Measurements from ENCODE around the gene FAM50B. TPM values are rescaled to one million over a fixed set of nuclear protein-coding genes. Genes with fewer than 3 reads are reported as not detected.

The FAM50B gene
- total RNA-seq, 2 experiments from 2014 or later = 5.2 to 6.0 TPM

- no peaks in the 10 kb centered on the region for H3K9me3 Mint-ChIP-seq
Measured at GRCh38 chr6:3835055-3835731, 14.0 kb upstream of the FAM50B start.

GRCh38 chr6:3835785-3836184 is 13.4 kb upstream of the FAM50B start:
- no peaks in the 10 kb centered on the region for H3K36me3 Mint-ChIP-seq (ENCODE audit: low read depth)
- intact Hi-C loops (cut with micrococcal nuclease) = no loop called here
- H3K4me3 Mint-ChIP-seq = no peak overlapping the region
- ChIA-PET POLR2A (no interaction called here), CTCF (interaction anchor here (1.2 to 2.9 kb wide), 3 partner anchors 13 to 142 kb away, joined by 4 to 14 read pairs (median 7); partner anchors contain the start of gene FAM50B)
- TF ChIP-seq CTCF (IDR thresholded peaks at IDR 0.05) = no peak
- H3K27me3 Mint-ChIP-seq = peaks cover 5% of the 10 kb centered on the region
- no peaks in the 10 kb centered on the region for H3K9me3 Mint-ChIP-seq
- H3K27ac Mint-ChIP-seq = no peak overlapping the region
- DNase-seq = no peak
- no peak for ATAC-seq
- no peaks in the 10 kb centered on the region for H3K4me1 Mint-ChIP-seq (ENCODE audit: low read depth)

More at GRCh38 chr6:3835055-3835731, 14.0 kb upstream of the FAM50B start:
- peaks cover 5% of the 10 kb centered on the region for H3K27me3 Mint-ChIP-seq
- CTCF ChIA-PET = interaction anchor here (1.2 to 2.9 kb wide), 3 partner anchors 14 to 143 kb away, joined by 4 to 14 read pairs (median 7); partner anchors contain the start of gene FAM50B
- ATAC-seq (no peak), DNase-seq (no peak)
- H3K36me3 Mint-ChIP-seq (ENCODE audit: low read depth) = no peaks in the 10 kb centered on the region
- H3K4me3 Mint-ChIP-seq = no peak overlapping the region
- H3K27ac Mint-ChIP-seq = no peak overlapping the region
- POLR2A ChIA-PET = no interaction called here
- H3K4me1 Mint-ChIP-seq (ENCODE audit: low read depth) = no peaks in the 10 kb centered on the region
- intact Hi-C loops (cut with micrococcal nuclease) = no loop called here
- no peak for TF ChIP-seq CTCF (IDR thresholded peaks at IDR 0.05)

GRCh38 chr6:3836566-3836965 is 12.6 kb upstream of the FAM50B start:
- peaks cover 5% of the 10 kb centered on the region for H3K27me3 Mint-ChIP-seq
- no peak overlapping the region for H3K4me3 Mint-ChIP-seq
- no peaks in the 10 kb centered on the region for H3K9me3 Mint-ChIP-seq
- intact Hi-C loops (cut with micrococcal nuclease) = no loop called here
- ChIA-PET POLR2A (no interaction called here), CTCF (no interaction called here)
- TF ChIP-seq CTCF (IDR thresholded peaks at IDR 0.05) = no peak
- DNase-seq = no peak
- H3K4me1 Mint-ChIP-seq (ENCODE audit: low read depth) = no peaks in the 10 kb centered on the region
- H3K36me3 Mint-ChIP-seq (ENCODE audit: low read depth) = no peaks in the 10 kb centered on the region
- ATAC-seq = no peak
- no peak overlapping the region for H3K27ac Mint-ChIP-seq

- Mint-ChIP-seq H3K4me3 (no peak overlapping the region), H3K36me3 (ENCODE audit: low read depth) (no peaks in the 10 kb centered on the region), H3K27me3 (no peaks in the 10 kb centered on the region), H3K27ac (no peak overlapping the region), H3K4me1 (ENCODE audit: low read depth) (no peaks in the 10 kb centered on the region), H3K9me3 (no peaks in the 10 kb centered on the region)
- POLR2A ChIA-PET = no interaction called here
- TF ChIP-seq CTCF (IDR thresholded peaks at IDR 0.05) = no peak
- CTCF ChIA-PET = interaction anchor here (1.1 to 2.0 kb wide), 2 partner anchors 12 to 18 kb away, joined by 3 to 10 read pairs; partner anchors contain the start of gene FAM50B
- intact Hi-C loops (cut with micrococcal nuclease) = no loop called here
- ATAC-seq = no peak
- no peak for DNase-seq
Measured at GRCh38 chr6:3837781-3838180, 11.4 kb upstream of the FAM50B start.

- no peaks in the 10 kb centered on the region for H3K36me3 Mint-ChIP-seq (ENCODE audit: low read depth)
- CTCF ChIA-PET = interaction anchor here (2.0 kb wide), 1 partner anchor 10 kb away, joined by 10 read pairs; the partner anchor contains the start of gene FAM50B
- TF ChIP-seq CTCF (IDR thresholded peaks at IDR 0.05) = no peak
- intact Hi-C loops (cut with micrococcal nuclease) = no loop called here
- no peak overlapping the region for H3K27ac Mint-ChIP-seq
- no peaks in the 10 kb centered on the region for H3K9me3 Mint-ChIP-seq
- H3K27me3 Mint-ChIP-seq = no peaks in the 10 kb centered on the region
- DNase-seq (no peak), ATAC-seq (no peak)
- POLR2A ChIA-PET = no interaction called here
- H3K4me1 Mint-ChIP-seq (ENCODE audit: low read depth) = no peaks in the 10 kb centered on the region
- no peak overlapping the region for H3K4me3 Mint-ChIP-seq
Measured at GRCh38 chr6:3838992-3839867, 9.9 kb upstream of the FAM50B start.
